HUES6 (cell line): ENCODE measurements around the gene MAOA.
"Not testable (repeated sequence)": the region's sequence is repeated elsewhere in the genome, so short reads cannot be mapped to it uniquely, and the experiment has no call there.

Experiments used
- H3K27ac ChIP-seq: 2 replicates; pipeline ENCODE4 v1.7.0; 2013; ENCODE audit warnings: low read depth, mild to moderate bottlenecking, low read length, inconsistent platforms
- H3K27me3 ChIP-seq: 2 replicates; pipeline ENCODE4 v1.6.1; 2013; ENCODE audit warnings: low read length; ENCODE audit not compliant: control insufficient read depth, insufficient read depth
- H3K36me3 ChIP-seq: 2 replicates; pipeline ENCODE4 v1.6.1; 2013; ENCODE audit warnings: low read length; ENCODE audit not compliant: control insufficient read depth, insufficient read depth
- H3K4me1 ChIP-seq: 2 replicates; pipeline ENCODE4 v1.6.1; 2013; ENCODE audit warnings: low read length; ENCODE audit not compliant: control insufficient read depth, insufficient read depth
- H3K4me3 ChIP-seq: 2 replicates; pipeline ENCODE4 v1.5.1; 2013; ENCODE audit warnings: low read depth, low read length
- H3K9ac ChIP-seq: one replicate; pipeline ENCODE4 v1.6.1; 2013; ENCODE audit warnings: mild to moderate bottlenecking, low read length
- H3K9me3 ChIP-seq: 2 replicates; pipeline ENCODE4 v1.6.1; 2013; ENCODE audit warnings: low read depth, low read length; ENCODE audit not compliant: control insufficient read depth, insufficient read depth

The MAOA gene

GRCh38 chrX:43717161-43717560 is 61.1 kb downstream of the MAOA start:
- Histone ChIP-seq H3K4me1 (no peaks in the 10 kb centered on the region), H3K27ac (no peak overlapping the region), H3K9me3 (peaks cover 31% of the 10 kb centered on the region), H3K4me3 (no peak overlapping the region), H3K27me3 (no peaks in the 10 kb centered on the region; the same call in 1 of the 2 replicates), H3K9ac (no peak overlapping the region), H3K36me3 (no peaks in the 10 kb centered on the region)

- H3K4me3 ChIP-seq, result no peak overlapping the region
- H3K9ac ChIP-seq, result no peak overlapping the region
- no peaks in the 10 kb centered on the region for H3K4me1 ChIP-seq
- no peak overlapping the region for H3K27ac ChIP-seq
- H3K27me3 ChIP-seq, result no peaks in the 10 kb centered on the region; the same call in 1 of the 2 replicates
- H3K36me3 ChIP-seq, result no peaks in the 10 kb centered on the region
- peaks cover 31% of the 10 kb centered on the region for H3K9me3 ChIP-seq
Observed at GRCh38 chrX:43718081-43718480, 62.0 kb downstream of the MAOA start.

- H3K9ac ChIP-seq, result no peak overlapping the region
- H3K36me3 ChIP-seq, result no peaks in the 10 kb centered on the region
- H3K27ac ChIP-seq, result no peak overlapping the region
- peaks cover 31% of the 10 kb centered on the region for H3K9me3 ChIP-seq
- no peaks in the 10 kb centered on the region for H3K4me1 ChIP-seq
- H3K27me3 ChIP-seq, result no peaks in the 10 kb centered on the region; the same call in 1 of the 2 replicates
- no peak overlapping the region for H3K4me3 ChIP-seq
Observed at GRCh38 chrX:43718546-43718945, 62.4 kb downstream of the MAOA start.

GRCh38 chrX:43718956-43719355 is 62.9 kb downstream of the MAOA start:
- H3K4me3 ChIP-seq, result no peak overlapping the region
- H3K27ac ChIP-seq, result no peak overlapping the region
- H3K9ac ChIP-seq, result no peak overlapping the region
- peaks cover 31% of the 10 kb centered on the region for H3K9me3 ChIP-seq
- H3K27me3 ChIP-seq, result no peaks in the 10 kb centered on the region; the same call in 1 of the 2 replicates
- no peaks in the 10 kb centered on the region for H3K36me3 ChIP-seq
- no peaks in the 10 kb centered on the region for H3K4me1 ChIP-seq

- Histone ChIP-seq H3K9me3 (peaks cover 26% of the 10 kb centered on the region), H3K36me3 (no peaks in the 10 kb centered on the region), H3K27me3 (no peaks in the 10 kb centered on the region; the same call in 1 of the 2 replicates)
Observed at GRCh38 chrX:43720082-43720481, 64.0 kb downstream of the MAOA start.

GRCh38 chrX:43720961-43721360 is 64.9 kb downstream of the MAOA start:
- H3K9me3 ChIP-seq, result peaks cover 26% of the 10 kb centered on the region
- H3K4me1 ChIP-seq, result no peaks in the 10 kb centered on the region
- no peaks in the 10 kb centered on the region for H3K36me3 ChIP-seq
- H3K4me3 ChIP-seq, result no peak overlapping the region
- no peak overlapping the region for H3K27ac ChIP-seq
- no peak overlapping the region for H3K9ac ChIP-seq
- no peaks in the 10 kb centered on the region; the same call in 1 of the 2 replicates for H3K27me3 ChIP-seq

More at GRCh38 chrX:43720082-43720481, 64.0 kb downstream of the MAOA start:
- H3K4me3 ChIP-seq, result no peak overlapping the region
- no peak overlapping the region for H3K9ac ChIP-seq
- no peak overlapping the region for H3K27ac ChIP-seq
- H3K4me1 ChIP-seq, result no peaks in the 10 kb centered on the region

- H3K4me3 ChIP-seq, H3K36me3 ChIP-seq, H3K9ac ChIP-seq, H3K27me3 ChIP-seq, H3K4me1 ChIP-seq, H3K27ac ChIP-seq: not testable (repeated sequence)
- H3K9me3 ChIP-seq, result peaks cover 11% of the 10 kb centered on the region
Observed at GRCh38 chrX:43725227-43725626, 69.1 kb downstream of the MAOA start.

- H3K36me3 ChIP-seq, H3K9me3 ChIP-seq, H3K4me1 ChIP-seq, H3K9ac ChIP-seq, H3K4me3 ChIP-seq, H3K27ac ChIP-seq, H3K27me3 ChIP-seq: not testable (repeated sequence)
Observed at GRCh38 chrX:43727254-43727653, 71.2 kb downstream of the MAOA start.

GRCh38 chrX:43728002-43728401 is 71.9 kb downstream of the MAOA start:
- Histone ChIP-seq H3K4me1 (no peaks in the 10 kb centered on the region), H3K27ac (no peak overlapping the region), H3K36me3 (no peaks in the 10 kb centered on the region)

GRCh38 chrX:43728966-43729365 is 72.9 kb downstream of the MAOA start:
- no peaks in the 10 kb centered on the region for H3K4me1 ChIP-seq
- no peaks in the 10 kb centered on the region; the same call in 1 of the 2 replicates for H3K9me3 ChIP-seq
- H3K27ac ChIP-seq, result no peak overlapping the region
- no peaks in the 10 kb centered on the region; the same call in 1 of the 2 replicates for H3K27me3 ChIP-seq
- no peak overlapping the region for H3K9ac ChIP-seq
- no peak overlapping the region for H3K4me3 ChIP-seq
- H3K36me3 ChIP-seq, result no peaks in the 10 kb centered on the region

More at GRCh38 chrX:43728002-43728401, 71.9 kb downstream of the MAOA start:
- H3K9ac ChIP-seq, result no peak overlapping the region
- no peaks in the 10 kb centered on the region for H3K27me3 ChIP-seq
- H3K4me3 ChIP-seq, result no peak overlapping the region
- no peaks in the 10 kb centered on the region for H3K9me3 ChIP-seq

GRCh38 chrX:43731086-43731485 is 75.0 kb downstream of the MAOA start:
- peaks cover 5% of the 10 kb centered on the region; the same call in 1 of the 2 replicates for H3K4me1 ChIP-seq
- H3K4me3 ChIP-seq, result no peak overlapping the region
- no peak overlapping the region for H3K9ac ChIP-seq
- no peak overlapping the region for H3K27ac ChIP-seq
- no peaks in the 10 kb centered on the region; the same call in 1 of the 2 replicates for H3K9me3 ChIP-seq
- no peaks in the 10 kb centered on the region for H3K36me3 ChIP-seq
- H3K27me3 ChIP-seq, result no peaks in the 10 kb centered on the region; the same call in 1 of the 2 replicates
